ENCODE measurements around the gene CYB5R3.

DNA sequence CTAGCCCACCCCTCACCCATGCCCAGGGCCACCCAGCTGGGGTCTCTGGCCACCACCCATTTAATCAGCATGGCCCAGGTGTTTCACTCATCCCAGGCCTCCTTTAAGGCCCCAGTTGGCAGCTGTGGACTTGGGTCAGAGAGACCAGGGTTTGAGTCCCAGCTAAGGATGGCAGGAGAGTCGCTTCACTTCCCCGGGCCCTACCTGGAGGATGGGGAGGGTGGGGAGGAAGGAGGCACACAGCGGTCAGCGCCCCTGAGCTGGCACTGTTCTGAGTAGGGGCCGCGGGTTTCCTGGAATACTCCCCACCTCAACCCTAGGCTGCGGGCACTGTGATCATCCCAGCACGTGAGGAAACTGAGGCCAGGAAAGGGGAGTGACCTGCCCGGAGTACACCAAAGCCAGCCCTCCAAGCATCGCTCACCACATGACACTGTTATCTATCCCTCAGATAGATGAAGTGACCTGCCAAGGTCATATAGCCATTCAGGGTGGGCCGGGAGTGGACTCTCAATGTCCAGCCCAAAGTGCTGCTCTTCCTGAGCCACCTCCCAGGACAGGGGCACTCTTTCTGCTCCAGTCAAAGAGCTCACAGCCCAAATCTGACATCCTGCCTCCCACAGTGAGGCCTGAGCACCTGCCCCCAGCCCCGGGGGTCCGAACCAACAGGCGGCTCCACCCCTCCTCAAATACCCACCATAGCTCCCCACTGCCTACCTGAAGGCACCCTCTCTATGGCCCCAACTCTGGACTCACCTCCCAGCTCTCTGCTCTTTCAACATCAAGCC, 5.4 kb downstream of the CYB5R3 start:
- TF ChIP-seq, protein P1, sequence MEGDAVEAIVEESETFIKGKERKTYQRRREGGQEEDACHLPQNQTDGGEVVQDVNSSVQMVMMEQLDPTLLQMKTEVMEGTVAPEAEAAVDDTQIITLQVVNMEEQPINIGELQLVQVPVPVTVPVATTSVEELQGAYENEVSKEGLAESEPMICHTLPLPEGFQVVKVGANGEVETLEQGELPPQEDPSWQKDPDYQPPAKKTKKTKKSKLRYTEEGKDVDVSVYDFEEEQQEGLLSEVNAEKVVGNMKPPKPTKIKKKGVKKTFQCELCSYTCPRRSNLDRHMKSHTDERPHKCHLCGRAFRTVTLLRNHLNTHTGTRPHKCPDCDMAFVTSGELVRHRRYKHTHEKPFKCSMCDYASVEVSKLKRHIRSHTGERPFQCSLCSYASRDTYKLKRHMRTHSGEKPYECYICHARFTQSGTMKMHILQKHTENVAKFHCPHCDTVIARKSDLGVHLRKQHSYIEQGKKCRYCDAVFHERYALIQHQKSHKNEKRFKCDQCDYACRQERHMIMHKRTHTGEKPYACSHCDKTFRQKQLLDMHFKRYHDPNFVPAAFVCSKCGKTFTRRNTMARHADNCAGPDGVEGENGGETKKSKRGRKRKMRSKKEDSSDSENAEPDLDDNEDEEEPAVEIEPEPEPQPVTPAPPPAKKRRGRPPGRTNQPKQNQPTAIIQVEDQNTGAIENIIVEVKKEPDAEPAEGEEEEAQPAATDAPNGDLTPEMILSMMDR (conservative IDR thresholded peaks at IDR 0.05) = no peak
- no peak for TF ChIP-seq EZH2 (IDR thresholded peaks at IDR 0.05; ENCODE audit: low read depth)

Data from PC-9 (cell line).